Neural cell (in vitro differentiated cells): ENCODE measurements around the gene AIF1L. TPM values are rescaled to one million over a fixed set of nuclear protein-coding genes. Genes with fewer than 3 reads are reported as not detected.

Source experiments
- H2AFZ ChIP-seq: fragments of 200-600, 300-800 bp; sonication (generic), shearing (Covaris generic); 2 replicates; pipeline ENCODE4 v1.6.0; 2014; ENCODE audit warnings: low read depth, mild to moderate bottlenecking, antibody characterized with exemption, low read length, moderate library complexity
- H3F3A ChIP-seq: fragments of 200-600 bp; shearing (Covaris generic); 2 replicates; pipeline ENCODE4 v1.6.1; 2016; ENCODE audit warnings: mild to moderate bottlenecking, moderate library complexity, mixed read lengths, antibody characterized with exemption, low read length; ENCODE audit not compliant: insufficient read depth, poor library complexity, severe bottlenecking
- H3K27ac ChIP-seq: fragments of 200-600, 300-800 bp; sonication (generic), shearing (Covaris generic); 2 replicates; pipeline ENCODE4 v1.5.1; 2014; ENCODE audit warnings: mild to moderate bottlenecking, low read length, moderate library complexity
- H3K27me3 ChIP-seq: fragments of 300-800, 200-600 bp; sonication (generic), shearing (Covaris generic); 2 replicates; pipeline ENCODE4 v1.6.0; 2014; ENCODE audit warnings: mild to moderate bottlenecking, low read depth, low read length, moderate library complexity; ENCODE audit not compliant: insufficient read depth
- H3K36me3 ChIP-seq: fragments of 300-800, 200-600 bp; sonication (generic), shearing (Covaris generic); 2 replicates; pipeline ENCODE4 v1.5.1; 2014; ENCODE audit warnings: mild to moderate bottlenecking, antibody characterized with exemption, low read length, moderate library complexity; ENCODE audit not compliant: insufficient read depth
- H3K4me2 ChIP-seq: fragments of 300-800, 200-600 bp; sonication (generic), shearing (Covaris generic); 2 replicates; pipeline ENCODE4 v1.6.0; 2014; ENCODE audit warnings: mild to moderate bottlenecking, low read length
- H3K4me3 ChIP-seq: fragments of 300-800, 200-600 bp; sonication (generic), shearing (Covaris generic); 2 replicates; pipeline ENCODE4 v1.5.1; 2014; ENCODE audit warnings: mild to moderate bottlenecking, low read length, moderate library complexity
- H3K79me2 ChIP-seq: fragments of 200-600 bp; shearing (Covaris generic); replicated peaks from 2 replicates; pipeline ENCODE4 v1.6.0; 2014; ENCODE audit warnings: mild to moderate bottlenecking, low read length, moderate library complexity; ENCODE audit not compliant: insufficient read depth
- H3K9ac ChIP-seq: fragments of 300-800, 200-600 bp; sonication (generic), shearing (Covaris generic); 2 replicates; pipeline ENCODE4 v1.6.1; 2016; ENCODE audit warnings: mild to moderate bottlenecking, low read length, mixed read lengths
- H3K9me2 ChIP-seq: fragments of 200-600 bp; shearing (Covaris generic); 2 replicates; pipeline ENCODE4 v1.6.1; 2016; ENCODE audit warnings: mild to moderate bottlenecking, low read length, mixed read lengths; ENCODE audit not compliant: insufficient read depth
- H3K9me3 ChIP-seq: fragments of 200-600, 300-800 bp; sonication (generic), shearing (Covaris generic); 2 replicates; pipeline ENCODE4 v1.6.1; 2016; ENCODE audit warnings: mild to moderate bottlenecking, mixed run types, low read length, moderate library complexity, mixed read lengths
- H4K20me1 ChIP-seq: fragments of 200-600 bp; shearing (Covaris generic); 2 replicates; pipeline ENCODE4 v1.6.1; 2016; ENCODE audit warnings: mild to moderate bottlenecking, mixed run types; ENCODE audit not compliant: insufficient read depth
- CTCF ChIP-seq: fragments of 450-650 bp; IDR thresholded peaks from 2 replicates; pipeline ENCODE4 v1.5.1; 2014; ENCODE audit warnings: antibody characterized with exemption, mild to moderate bottlenecking, moderate library complexity; ENCODE audit not compliant: poor library complexity, severe bottlenecking
- EP300 ChIP-seq: fragments of 450-650 bp; conservative IDR thresholded peaks from 2 replicates; pipeline ENCODE4 v1.6.1; 2014; ENCODE audit warnings: antibody characterized with exemption, mild to moderate bottlenecking, moderate library complexity; ENCODE audit not compliant: poor library complexity, severe bottlenecking
- EZH2 ChIP-seq: fragments of 200-600, 300-800 bp; shearing (Covaris generic), sonication (generic); IDR thresholded peaks from 2 replicates; pipeline ENCODE4 v1.6.1; 2014; ENCODE audit warnings: antibody characterized with exemption, low read length, borderline replicate concordance, mild to moderate bottlenecking; ENCODE audit not compliant: insufficient read depth, poor library complexity, severe bottlenecking
- MXI1 ChIP-seq: fragments of 450-650 bp; conservative IDR thresholded peaks from 2 replicates; pipeline ENCODE4 v1.6.1; 2014; ENCODE audit warnings: antibody characterized with exemption, mild to moderate bottlenecking; ENCODE audit not compliant: poor library complexity, severe bottlenecking
- POLR2AphosphoS5 ChIP-seq: IDR thresholded peaks from 2 replicates; pipeline ENCODE4 v1.6.1; 2012
- RAD21 ChIP-seq: fragments of 450-650 bp; conservative IDR thresholded peaks from 2 replicates; pipeline ENCODE4 v1.6.1; 2014; ENCODE audit warnings: antibody characterized with exemption, mild to moderate bottlenecking, moderate library complexity
- SMC3 ChIP-seq: fragments of 450-650 bp; conservative IDR thresholded peaks from 2 replicates; pipeline ENCODE4 v1.6.1; 2014; ENCODE audit warnings: antibody characterized with exemption, mild to moderate bottlenecking, moderate library complexity; ENCODE audit not compliant: poor library complexity
- TAF1 ChIP-seq: IDR thresholded peaks from 2 replicates; pipeline ENCODE4 v1.6.1; 2012; ENCODE audit warnings: low read depth
- polyA plus RNA-seq: library from polyadenylated mRNA; depleted of rRNA; stranded (reverse); fragments of >200 nt; gene quantifications from 2 replicates; pipeline ENCODE4 v1.2.3, GENCODE V29; 2014
- TF ChIP-seq, protein P1 (sequence below): IDR thresholded peaks from 2 replicates; pipeline ENCODE4 v1.6.1; 2012; ENCODE audit warnings: borderline replicate concordance

AIF1L gene
- polyA plus RNA-seq, 1 donor from 2014 or later = 3.4 TPM

DNA sequence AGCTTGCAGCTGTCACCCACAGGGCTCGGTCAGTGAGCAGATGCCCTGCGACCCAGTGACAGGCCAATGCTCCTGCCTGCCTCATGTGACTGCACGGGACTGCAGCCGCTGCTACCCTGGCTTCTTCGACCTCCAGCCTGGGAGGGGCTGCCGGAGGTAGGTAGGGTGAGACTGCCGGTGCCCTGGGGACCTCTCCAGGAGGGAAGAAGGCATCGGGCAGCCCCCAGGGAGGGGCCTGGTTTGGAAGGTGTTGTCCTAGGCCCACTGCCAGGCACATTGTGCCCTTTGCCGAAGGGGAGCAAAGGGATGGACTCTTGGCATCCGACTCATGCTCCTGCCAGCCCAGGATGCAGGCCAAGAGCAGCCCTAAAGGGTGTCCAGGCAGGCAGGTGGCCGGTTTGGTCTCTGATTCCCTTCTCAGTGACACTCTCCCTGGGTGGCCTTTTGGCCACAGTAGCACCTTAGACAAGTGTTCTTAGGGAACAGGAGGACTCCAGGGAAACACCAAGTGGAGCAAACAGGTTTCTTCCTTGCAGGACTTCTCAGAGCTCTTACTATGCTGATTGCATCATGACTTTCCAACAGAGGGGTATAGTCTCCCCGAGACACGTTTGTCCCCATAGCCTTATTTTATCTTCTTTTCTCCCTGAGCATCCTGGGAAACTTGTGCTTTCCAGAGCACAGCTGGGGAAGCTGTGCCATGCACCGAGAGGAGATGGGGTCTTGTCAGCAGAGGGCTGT, 28.1 kb upstream of the AIF1L start:
- H4K20me1 ChIP-seq = no peaks in the 10 kb centered on the region
- no peaks in the 10 kb centered on the region for H3K36me3 ChIP-seq
- H3K27ac ChIP-seq = no peak overlapping the region

DNA sequence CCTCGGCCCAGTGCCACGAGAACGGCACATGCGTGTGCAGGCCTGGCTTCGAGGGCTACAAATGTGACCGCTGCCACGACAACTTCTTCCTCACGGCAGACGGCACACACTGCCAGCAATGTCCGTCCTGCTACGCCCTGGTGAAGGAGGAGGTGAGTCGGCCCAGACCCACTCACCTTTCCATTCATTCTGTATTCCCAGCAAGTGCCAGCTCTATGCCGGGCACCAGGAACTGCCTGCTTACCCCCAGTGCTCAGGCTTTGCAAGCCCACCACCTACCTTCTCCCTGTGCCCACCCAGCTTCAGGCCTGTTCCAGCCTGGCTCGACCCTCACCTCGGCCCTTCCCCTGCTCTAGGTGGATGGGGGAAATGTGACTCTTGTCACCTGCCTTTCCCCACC, 26.6 kb upstream of the AIF1L start:
- Histone ChIP-seq H3K9ac (no peak overlapping the region), H3K4me3 (no peak overlapping the region), H4K20me1 (no peaks in the 10 kb centered on the region), H3F3A (no peaks in the 10 kb centered on the region), H3K36me3 (no peaks in the 10 kb centered on the region), H2AFZ (no peak overlapping the region), H3K79me2 (no peaks in the 10 kb centered on the region), H3K27ac (no peak overlapping the region), H3K9me2 (no peaks in the 10 kb centered on the region), H3K4me2 (no peak overlapping the region), H3K27me3 (no peaks in the 10 kb centered on the region), H3K9me3 (no peaks in the 10 kb centered on the region)
- TF ChIP-seq POLR2AphosphoS5 (no peak), EZH2 (no peak), MXI1 (no peak), RAD21 (no peak), EP300 (no peak), CTCF (no peak), SMC3 (no peak), TAF1 (no peak)
- TF ChIP-seq, protein P1, sequence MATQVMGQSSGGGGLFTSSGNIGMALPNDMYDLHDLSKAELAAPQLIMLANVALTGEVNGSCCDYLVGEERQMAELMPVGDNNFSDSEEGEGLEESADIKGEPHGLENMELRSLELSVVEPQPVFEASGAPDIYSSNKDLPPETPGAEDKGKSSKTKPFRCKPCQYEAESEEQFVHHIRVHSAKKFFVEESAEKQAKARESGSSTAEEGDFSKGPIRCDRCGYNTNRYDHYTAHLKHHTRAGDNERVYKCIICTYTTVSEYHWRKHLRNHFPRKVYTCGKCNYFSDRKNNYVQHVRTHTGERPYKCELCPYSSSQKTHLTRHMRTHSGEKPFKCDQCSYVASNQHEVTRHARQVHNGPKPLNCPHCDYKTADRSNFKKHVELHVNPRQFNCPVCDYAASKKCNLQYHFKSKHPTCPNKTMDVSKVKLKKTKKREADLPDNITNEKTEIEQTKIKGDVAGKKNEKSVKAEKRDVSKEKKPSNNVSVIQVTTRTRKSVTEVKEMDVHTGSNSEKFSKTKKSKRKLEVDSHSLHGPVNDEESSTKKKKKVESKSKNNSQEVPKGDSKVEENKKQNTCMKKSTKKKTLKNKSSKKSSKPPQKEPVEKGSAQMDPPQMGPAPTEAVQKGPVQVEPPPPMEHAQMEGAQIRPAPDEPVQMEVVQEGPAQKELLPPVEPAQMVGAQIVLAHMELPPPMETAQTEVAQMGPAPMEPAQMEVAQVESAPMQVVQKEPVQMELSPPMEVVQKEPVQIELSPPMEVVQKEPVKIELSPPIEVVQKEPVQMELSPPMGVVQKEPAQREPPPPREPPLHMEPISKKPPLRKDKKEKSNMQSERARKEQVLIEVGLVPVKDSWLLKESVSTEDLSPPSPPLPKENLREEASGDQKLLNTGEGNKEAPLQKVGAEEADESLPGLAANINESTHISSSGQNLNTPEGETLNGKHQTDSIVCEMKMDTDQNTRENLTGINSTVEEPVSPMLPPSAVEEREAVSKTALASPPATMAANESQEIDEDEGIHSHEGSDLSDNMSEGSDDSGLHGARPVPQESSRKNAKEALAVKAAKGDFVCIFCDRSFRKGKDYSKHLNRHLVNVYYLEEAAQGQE = no peak

More for the DNA sequence above, 28.1 kb upstream of the AIF1L start:
- no peaks in the 10 kb centered on the region for H3K9me2 ChIP-seq
- no peak overlapping the region for H3K9ac ChIP-seq
- TF ChIP-seq TAF1 (no peak), SMC3 (no peak), CTCF (no peak)
- no peaks in the 10 kb centered on the region for H3K79me2 ChIP-seq
- H3K9me3 ChIP-seq = no peaks in the 10 kb centered on the region
- no peak overlapping the region for H3K4me2 ChIP-seq
- no peaks in the 10 kb centered on the region for H3F3A ChIP-seq
- no peaks in the 10 kb centered on the region for H3K27me3 ChIP-seq
- no peak overlapping the region for H2AFZ ChIP-seq
- H3K4me3 ChIP-seq = no peak overlapping the region
